GM21529 (cell line): ENCODE results near the gene DNAJC19.

Source experiments
- ATAC-seq: cut with Tn5 transposase; IDR thresholded peaks from one replicate; pipeline ENCODE4 v1.9.1; 2021; ENCODE audit not compliant: unreplicated experiment

The DNAJC19 gene

GRCh38 chr3:180961552-180961951, 28.0 kb downstream of the DNAJC19 start:
- no peak for ATAC-seq

DNA sequence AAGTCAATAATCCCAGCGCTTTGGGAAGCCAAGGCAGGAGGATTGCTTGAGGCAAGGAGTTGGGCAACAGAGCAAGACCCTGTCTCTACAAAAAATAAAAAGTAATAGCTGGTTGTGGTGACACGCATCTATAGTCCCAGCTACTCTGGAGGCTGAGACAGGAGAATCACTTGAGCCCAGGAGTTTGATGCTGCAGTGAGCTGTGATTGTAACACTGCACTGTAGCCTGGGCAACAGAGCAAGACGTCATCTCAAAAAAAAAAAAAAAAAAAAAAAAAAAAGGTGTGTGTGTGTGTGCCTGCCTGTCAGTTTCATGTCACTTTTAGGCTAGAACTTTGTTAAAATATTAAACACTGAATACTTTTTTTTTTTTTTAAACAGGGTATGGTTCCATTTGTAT, 28.4 kb downstream of the DNAJC19 start:
- ATAC-seq = no peak

DNA sequence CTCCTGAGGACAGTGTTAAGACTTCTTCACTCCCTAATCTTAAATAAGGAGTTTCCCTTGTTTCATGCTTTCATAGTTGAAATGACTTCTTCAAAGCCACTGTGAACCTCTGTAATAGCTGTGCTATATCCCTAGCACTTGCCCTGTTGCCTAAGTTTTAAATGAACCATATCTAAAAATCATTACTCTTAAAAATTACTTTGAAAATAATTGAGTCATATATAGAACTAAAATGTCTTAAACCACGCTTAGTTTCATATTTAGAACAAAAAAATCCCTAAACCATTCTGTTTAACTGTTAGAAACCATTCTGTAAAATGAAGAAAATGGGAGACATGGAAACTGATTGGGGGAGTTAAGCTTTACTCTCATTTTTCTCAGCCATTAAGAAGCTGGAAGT, 29.8 kb downstream of the DNAJC19 start:
- no peak for ATAC-seq

- no peak for ATAC-seq
Observed at GRCh38 chr3:180947761-180948390, 41.7 kb downstream of the DNAJC19 start.

GRCh38 chr3:180940826-180941225, 48.7 kb downstream of the DNAJC19 start:
- ATAC-seq = no peak

DNA sequence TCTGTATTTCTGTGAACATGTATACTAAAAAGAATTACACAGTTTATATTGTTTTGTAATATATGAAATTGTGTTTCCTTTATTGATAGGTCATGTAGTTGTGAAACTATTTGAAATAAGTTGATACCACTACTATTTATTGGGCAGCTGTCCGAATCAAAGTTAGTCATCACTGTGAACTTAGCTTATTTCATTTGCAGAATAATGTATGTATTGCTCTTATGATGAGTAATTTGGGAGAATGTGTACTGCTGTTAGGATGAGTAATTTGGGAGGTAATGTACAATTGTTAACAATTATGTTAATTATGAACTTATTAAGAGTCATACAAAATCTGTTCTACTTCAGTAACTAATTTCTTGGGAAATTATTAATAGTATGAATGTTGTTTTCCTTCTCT, 54.9 kb downstream of the DNAJC19 start:
- ATAC-seq = no peak
